Stimulated activated CD4-positive, alpha-beta T cell treated with anti-CD3 and anti-CD28 coated beads, Interleukin-15, amount 100 ng/mL, for 1 hour (primary cell): Measurements from ENCODE around the gene LRP2.
"Not testable (repeated sequence)": the region's sequence is repeated elsewhere in the genome, so short reads cannot be mapped to it uniquely, and the experiment has no call there.

Source experiments
- DNase-seq, 2 donors: peaks; one replicate each; pipeline ENCODE4 v3.0.0-alpha.2; 2020; ENCODE audit warnings: low read depth in 1 of 2, low spot score in 1 of 2

Gene LRP2

DNA sequence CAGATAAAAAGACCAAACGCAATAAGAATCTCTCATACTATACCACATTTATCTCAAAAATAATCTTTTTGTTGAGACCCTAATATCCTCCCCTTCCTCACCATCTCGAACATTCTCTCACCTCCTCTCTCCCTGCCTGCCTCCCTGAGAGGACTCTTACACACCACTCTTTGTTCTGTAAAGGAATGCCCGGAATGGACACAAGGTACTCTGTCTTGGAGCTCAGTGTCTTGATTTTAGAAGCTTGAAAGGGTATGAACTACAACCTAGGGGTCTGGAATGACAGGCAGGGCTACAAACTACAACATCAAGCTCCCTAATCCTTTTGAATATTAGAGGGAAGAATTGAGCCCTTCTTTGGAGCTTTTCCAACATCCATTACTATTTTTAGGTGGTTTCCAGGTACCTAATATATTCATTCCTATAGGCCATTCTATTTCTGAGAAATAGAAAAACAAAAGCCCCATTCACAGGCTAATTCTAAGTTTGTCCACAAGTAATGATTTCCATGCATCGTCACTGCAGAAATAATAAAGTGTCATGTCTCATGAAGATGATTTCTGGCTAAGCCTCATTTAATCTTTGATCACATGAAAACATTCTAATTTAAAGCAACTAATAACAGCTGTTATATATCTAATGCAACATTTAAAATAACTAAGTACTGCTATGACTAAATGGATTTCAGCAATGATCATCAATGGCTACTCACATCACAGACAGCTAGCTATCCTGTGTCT, 60.6 kb downstream of the LRP2 start:
- no peak for DNase-seq

- DNase-seq = no peak
Observed at GRCh38 chr2:169300636-169301530, 61.5 kb downstream of the LRP2 start.

DNA sequence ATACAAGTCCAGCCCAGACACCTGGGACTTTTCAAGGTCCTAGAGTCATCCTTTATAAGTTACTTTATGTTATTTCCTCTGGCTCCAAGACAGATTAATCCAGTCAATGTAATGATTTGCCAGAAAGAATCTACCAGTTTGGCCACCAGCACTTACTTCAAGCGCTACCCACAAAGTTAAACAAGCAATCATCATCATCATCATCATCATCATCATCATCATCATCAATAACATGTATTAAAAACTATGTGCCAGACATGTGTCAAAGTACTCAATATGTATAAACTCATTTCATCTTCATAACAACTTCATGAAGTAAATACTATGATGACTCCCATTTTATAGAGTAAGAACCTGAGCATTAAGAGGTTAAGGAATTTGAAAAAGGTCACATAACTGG, 64.3 kb downstream of the LRP2 start:
- no peak for DNase-seq

- DNase-seq = no peak
Observed at GRCh38 chr2:169294001-169294675, 68.2 kb downstream of the LRP2 start.

DNA sequence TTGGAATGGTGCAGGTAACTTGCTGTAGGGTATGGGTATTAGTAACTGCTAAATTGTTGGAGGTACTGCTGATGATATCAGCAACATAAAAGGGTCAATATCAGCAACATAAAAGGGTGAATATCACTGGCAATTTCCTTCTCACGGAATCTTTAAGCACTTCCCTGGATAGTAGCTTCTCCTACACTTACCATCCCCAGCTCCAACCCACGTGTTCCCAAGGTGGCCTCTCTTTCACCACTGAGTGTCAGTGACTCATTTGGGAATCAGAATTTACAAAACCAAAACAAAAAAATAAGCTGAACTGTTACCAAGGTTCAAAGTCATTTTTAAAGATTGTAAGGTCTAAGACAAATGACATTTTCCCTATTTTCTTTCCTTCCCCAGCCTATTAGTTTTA, 70.8 kb downstream of the LRP2 start:
- DNase-seq = no peak

DNA sequence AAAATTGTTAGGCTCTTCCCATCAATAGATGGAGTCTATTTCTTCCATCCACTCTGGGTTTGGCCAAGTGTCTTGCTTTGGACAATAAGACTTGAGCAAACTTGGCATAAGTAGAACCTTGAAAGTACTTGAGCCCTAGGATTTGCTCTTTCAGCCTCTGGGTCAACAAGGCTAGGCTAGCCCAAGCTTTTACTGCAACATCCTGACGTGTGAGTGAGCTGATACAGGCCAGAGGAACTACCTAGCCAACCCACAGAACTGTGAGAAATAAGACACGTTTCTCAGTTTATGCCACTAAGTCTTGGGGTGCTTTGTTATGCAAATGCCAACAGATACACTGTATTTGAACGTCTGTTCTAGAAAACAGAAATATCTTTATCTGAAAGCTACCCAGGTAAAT, 71.9 kb downstream of the LRP2 start:
- DNase-seq = no peak

GRCh38 chr2:169287666-169288065, 74.7 kb downstream of the LRP2 start:
- no peak for DNase-seq

GRCh38 chr2:169286624-169287231, 75.6 kb downstream of the LRP2 start:
- DNase-seq = no peak

DNA sequence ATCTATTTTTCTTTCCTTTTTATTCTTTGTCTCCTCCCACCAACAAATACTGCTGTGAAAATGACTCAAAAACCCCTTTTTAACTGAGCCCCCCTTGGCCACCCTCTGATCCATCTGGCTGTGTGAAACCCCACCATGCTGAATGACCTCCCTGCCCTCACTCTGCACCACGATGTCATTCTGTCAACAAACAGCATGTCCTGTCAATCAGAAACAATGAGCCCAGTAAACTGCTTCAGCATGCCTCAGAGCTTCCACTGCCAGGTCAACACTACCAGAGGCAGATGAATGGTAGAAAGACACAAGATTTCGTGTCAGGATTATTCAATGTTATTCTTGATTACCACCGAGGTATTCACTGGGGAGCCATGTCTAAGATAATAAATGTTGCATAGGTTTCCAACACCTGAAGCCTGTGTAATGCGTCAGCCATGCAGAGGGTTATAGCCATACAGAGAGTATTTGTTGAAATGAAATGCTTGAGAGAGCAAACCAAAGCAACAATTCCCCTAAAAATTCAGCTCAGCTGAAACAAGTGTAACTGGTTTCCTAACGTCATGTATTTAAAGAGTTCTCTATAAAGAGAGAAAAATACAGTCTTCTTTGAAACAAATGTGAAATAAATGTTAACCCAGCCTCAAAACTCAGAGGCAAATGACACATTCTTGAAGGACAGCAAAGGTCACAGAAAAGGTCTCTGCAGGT, 76.7 kb downstream of the LRP2 start:
- no peak for DNase-seq

GRCh38 chr2:169280502-169280901, 81.8 kb downstream of the LRP2 start:
- DNase-seq = no peak

GRCh38 chr2:169275696-169276444, 86.5 kb downstream of the LRP2 start:
- no peak for DNase-seq

- DNase-seq = no peak
Observed at GRCh38 chr2:169272010-169272409, 90.3 kb downstream of the LRP2 start.

DNA sequence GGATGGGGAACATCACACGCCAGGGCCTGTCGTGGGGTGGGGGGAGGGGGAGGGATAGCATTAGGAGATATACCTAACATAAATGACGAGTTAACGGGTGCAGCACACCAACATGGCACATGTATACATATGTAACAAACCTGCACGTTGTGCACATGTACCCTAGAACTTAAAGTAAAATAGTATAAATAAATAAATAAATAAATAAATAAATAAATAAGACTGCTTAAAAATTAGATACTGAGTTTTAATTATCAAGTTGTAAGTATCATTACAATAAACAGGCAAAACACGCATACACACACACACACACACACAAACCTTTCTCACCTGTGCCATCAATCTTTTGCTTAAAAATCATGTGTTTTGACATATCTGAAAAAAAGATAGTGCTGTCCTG, 91.8 kb downstream of the LRP2 start:
- DNase-seq = not testable (repeated sequence)

DNA sequence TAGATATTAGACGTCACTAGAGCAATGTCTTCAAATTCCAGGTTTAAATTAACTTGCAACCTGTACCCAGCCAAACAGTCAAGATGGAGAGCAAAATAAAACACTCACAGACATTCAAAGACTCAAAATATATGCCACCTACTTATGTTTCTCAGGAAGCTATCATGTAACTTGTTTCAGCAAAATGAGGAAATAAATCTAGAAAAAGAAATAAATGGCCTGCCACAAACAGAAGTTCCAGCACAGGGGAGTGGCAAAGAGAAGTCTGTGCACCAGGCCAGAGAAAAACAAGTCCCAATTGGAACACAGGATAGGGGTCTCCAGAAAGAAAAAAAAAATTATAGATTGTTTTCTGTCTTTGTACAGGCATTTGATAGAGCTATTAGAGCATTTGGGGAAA, 96.7 kb downstream of the LRP2 start:
- DNase-seq = no peak

GRCh38 chr2:169260846-169261642, 101.3 kb downstream of the LRP2 start:
- no peak for DNase-seq

- no peak for DNase-seq
Observed at GRCh38 chr2:169260246-169260645, 102.1 kb downstream of the LRP2 start.

- no peak for DNase-seq
Observed at GRCh38 chr2:169259402-169259801, 102.9 kb downstream of the LRP2 start.

DNA sequence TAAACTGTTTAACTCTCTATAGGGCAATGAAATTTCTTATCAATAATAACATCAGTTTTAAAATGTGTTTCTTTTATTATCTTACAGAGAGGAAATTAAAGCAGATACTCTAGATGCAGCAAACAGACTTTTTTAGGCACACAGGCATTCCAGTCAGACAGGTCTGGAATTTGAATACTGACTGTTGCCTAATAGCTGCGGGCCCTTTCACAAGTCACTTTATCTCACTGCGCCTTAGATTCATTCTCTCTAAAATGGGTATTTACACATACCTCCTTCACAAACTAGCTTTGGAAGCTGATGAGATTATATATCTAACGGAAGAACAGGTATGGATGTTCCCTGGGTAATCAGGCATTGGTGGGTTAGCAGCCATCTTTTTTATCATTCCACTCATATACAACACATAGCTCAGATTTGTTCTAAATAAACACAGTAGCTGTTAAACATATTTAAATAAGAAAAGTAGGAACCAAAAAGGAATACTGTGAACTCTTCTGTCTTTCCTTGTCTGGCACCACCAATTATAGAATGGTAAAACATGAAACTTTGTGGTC, 104.2 kb downstream of the LRP2 start:
- DNase-seq = no peak

GRCh38 chr2:169254774-169255173, 107.6 kb downstream of the LRP2 start:
- no peak for DNase-seq
